Measurements from ENCODE around the gene NT5C3A. TPM values are rescaled to one million over a fixed set of nuclear protein-coding genes. Genes with fewer than 3 reads are reported as not detected.
A peak's percentile ranks its signal among the peaks of the same experiment; 100 is the strongest.

The NT5C3A gene
- total and polyA plus RNA-seq, 8 donors: 21.8 to 45.8 (median 39.0) TPM

DNA sequence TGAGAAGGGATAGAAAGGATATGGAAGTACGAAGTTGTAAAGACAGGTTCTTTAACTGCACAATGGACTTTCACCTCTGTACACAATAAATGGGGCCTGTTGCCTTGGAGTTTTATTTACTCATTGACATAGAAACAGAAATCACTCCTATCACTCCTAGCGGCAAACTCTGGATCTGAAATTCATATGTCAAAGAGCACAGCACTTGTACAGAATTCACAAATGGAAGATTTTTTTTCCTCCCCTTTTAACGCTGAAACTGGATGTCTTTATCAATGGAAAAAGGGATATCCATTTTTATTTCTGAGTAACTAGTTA lies 18.2 kb downstream of the NT5C3A start:
- DNase-seq (no peak), ATAC-seq (peak; percentile 50)
- Histone ChIP-seq H3K9me3 (no peaks in the 10 kb centered on the region), H3K27me3 (no peaks in the 10 kb centered on the region), H3K4me3 (no peak overlapping the region), H3K36me3 (no peaks in the 10 kb centered on the region), H3K27ac (peak overlapping the region; percentile 4 to 51), H3K4me1 (peaks cover 0 to 85% of the 10 kb centered on the region in 2 donors)
- TF ChIP-seq CTCF (IDR thresholded peaks at IDR 0.05): no peak
- intact Hi-C loops (cut with DNase I): no loop called here

DNA sequence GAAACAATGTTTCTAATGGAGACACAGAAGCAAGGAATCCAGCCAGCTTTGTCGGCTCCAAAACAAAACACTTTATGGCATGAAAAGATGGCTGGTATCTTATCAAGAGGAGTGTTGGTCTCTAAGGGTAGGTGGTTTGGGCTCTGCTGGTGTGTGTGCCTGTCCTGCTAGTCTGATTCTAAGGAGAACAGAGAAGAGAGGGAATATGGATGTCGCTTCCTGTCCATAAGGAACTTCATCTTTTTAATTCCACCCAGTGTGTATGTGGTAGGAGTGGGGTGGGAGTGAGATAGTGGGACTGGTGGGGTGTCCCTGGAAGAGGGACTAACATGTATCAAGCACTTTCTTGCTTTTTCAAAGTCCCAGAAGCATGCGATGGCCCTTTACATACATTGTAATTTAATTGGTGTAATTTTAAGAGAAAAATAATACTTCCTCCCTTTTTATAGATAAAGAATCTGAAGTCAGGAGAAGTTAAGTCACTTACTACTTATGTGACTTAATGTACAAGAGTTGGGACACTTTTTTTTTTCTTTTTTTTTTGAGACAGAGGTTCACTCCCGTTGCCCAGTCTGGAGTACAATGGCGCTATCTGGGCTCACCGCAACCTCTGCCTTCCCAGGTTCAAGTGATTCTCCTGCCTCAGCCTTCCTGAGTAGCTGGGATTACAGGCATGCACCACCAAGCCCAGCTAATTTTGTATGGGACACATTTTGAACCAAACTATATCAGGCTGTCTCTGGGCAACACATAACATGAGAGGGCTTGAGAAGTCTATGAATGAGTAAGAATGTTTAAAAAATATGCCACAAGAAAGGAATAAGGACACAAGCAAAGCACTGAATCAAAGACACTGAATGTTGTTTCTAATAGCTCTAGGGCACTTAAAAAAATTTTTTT lies 18.8 kb downstream of the NT5C3A start:
- H3K36me3 ChIP-seq: no peaks in the 10 kb centered on the region
- H3K9me3 ChIP-seq: no peaks in the 10 kb centered on the region
- peaks cover 1 to 85% of the 10 kb centered on the region in 2 donors for H3K4me1 ChIP-seq
- H3K27ac ChIP-seq: peak overlapping the region; percentile 4 to 51
- H3K27me3 ChIP-seq: no peaks in the 10 kb centered on the region
- no peak overlapping the region for H3K4me3 ChIP-seq
- intact Hi-C loops (cut with DNase I): no loop called here
- DNase-seq: no peak
- TF ChIP-seq CTCF (IDR thresholded peaks at IDR 0.05): no peak
- ATAC-seq: peak; percentile 5

DNA sequence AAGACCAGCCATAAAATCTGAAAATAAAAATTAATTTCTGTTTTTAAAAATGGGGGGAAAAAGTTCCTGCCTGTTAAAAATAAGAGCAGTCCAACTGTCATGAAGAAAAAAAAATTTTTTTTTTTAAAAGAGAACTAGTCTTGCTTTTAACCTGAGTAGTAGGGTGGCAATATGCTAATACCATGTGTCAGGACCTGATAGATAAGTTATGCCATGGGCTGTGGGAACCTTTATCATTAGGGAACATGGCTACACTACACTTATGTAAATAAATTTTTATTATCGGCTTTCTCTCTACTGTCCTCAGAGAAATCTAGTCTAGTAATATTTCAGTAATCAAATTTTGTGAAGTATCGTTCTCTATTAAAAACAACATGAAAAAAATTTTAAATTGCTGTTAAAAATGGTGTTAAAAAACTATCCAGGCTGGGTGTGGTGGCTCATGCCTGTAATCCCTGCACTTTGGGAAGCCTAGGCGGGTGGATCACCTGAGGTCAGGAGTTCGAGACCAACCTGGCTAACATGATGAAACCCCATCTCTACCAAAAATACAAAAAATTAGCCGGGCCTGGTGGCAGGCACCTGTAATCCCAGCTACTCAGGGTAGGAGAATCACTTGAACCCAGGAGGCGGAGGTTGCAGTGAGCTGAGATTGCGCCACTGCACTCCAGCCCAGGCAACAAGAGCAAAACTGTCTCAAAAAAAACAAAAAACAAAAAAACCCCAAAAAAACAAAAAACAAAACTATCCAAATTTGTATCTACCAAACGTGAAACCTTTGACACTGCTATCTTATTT lies 20.7 kb downstream of the NT5C3A start:
- peak overlapping the region in 1 of 2 donors; percentile 46 for H3K4me3 ChIP-seq
- no peak for TF ChIP-seq CTCF (IDR thresholded peaks at IDR 0.05)
- H3K27ac ChIP-seq: peak overlapping the region; percentile 63 to 82
- no peaks in the 10 kb centered on the region for H3K27me3 ChIP-seq
- no peaks in the 10 kb centered on the region for H3K36me3 ChIP-seq
- ATAC-seq (no peak), DNase-seq (no peak)
- intact Hi-C loops (cut with DNase I): no loop called here
- H3K9me3 ChIP-seq: no peaks in the 10 kb centered on the region
- peaks cover 9 to 86% of the 10 kb centered on the region in 2 donors for H3K4me1 ChIP-seq

DNA sequence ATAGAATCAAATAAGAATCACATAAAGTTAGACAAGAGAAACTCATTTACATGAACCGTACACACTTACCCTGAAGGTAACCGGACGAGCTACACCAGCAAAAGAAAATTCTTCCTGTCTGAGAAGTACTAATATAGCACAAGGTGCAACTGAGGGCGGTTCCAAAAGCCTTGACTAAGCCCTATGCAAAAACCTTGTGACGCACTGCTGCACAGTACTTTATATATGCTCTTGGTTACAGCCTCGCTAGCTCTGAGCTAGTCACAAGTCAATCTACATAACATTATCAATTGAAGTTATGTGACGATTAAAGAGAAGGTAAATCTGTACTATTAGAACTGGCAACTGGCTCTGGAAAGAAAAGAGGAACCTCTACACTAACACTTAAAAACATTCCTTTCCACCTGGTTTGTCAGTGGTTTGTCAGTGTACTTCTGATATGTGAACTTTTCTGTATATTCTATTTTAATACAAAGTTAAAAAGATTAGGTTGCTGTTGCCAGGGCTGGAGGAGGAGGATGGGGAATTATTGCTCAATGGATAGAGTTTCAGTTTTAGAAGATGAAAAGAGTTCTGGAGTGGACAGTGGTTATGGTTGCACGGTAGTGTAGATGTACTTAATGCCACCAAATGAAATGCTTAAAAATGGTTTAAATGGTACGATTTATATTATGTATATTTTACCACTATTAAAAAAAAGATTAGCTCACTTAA lies 21.6 kb downstream of the NT5C3A start:
- Histone ChIP-seq H3K4me1 (peaks cover 9 to 81% of the 10 kb centered on the region in 2 donors), H3K4me3 (peak overlapping the region in 1 of 2 donors; percentile 46), H3K9me3 (no peaks in the 10 kb centered on the region), H3K36me3 (no peaks in the 10 kb centered on the region), H3K27ac (peak overlapping the region; percentile 63 to 82), H3K27me3 (no peaks in the 10 kb centered on the region)
- peak in 1 of 4 donors; percentile 49 for DNase-seq
- intact Hi-C loops (cut with DNase I): no loop called here
- no peak for TF ChIP-seq CTCF (IDR thresholded peaks at IDR 0.05)
- peak; percentile 93 for ATAC-seq
